Brain microvascular endothelial cell (primary cell): ENCODE results near the gene TRIM38.
"Not testable (repeated sequence)": the region's sequence is repeated elsewhere in the genome, so short reads cannot be mapped to it uniquely, and the experiment has no call there.

Experiments
- DNase-seq: peaks from one replicate; pipeline ENCODE4 v3.0.0-alpha.2; 2020
- H3K27ac ChIP-seq: fragments of 250-450 bp; sonication (Bioruptor Pico); 2 replicates; pipeline ENCODE4 v1.5.1; 2020; ENCODE audit warnings: mild to moderate bottlenecking, moderate library complexity
- H3K27me3 ChIP-seq: fragments of 250-450 bp; sonication (Bioruptor Pico); replicated peaks from 2 replicates; pipeline ENCODE4 v1.5.1; 2020; ENCODE audit warnings: mild to moderate bottlenecking
- H3K36me3 ChIP-seq: fragments of 250-450 bp; sonication (Bioruptor Pico); replicated peaks from 2 replicates; pipeline ENCODE4 v1.5.1; 2020; ENCODE audit warnings: mild to moderate bottlenecking
- H3K4me3 ChIP-seq: 2 replicates; pipeline ENCODE4 v1.5.1; 2011; ENCODE audit warnings: low read depth, mild to moderate bottlenecking, control low read depth, low read length, moderate library complexity
- in situ Hi-C: cut with HindIII; loops from 2 replicates; pipeline ENCODE4 v1.10.0; 2017; ENCODE audit warnings: low sequenced_read_pairs, low pct_ligation_motif_present
- TF ChIP-seq, protein P1 (sequence below): IDR thresholded peaks from 2 replicates; pipeline ENCODE4 v1.5.1; 2011; ENCODE audit warnings: low read depth, mild to moderate bottlenecking, moderate library complexity, low read length, control low read depth, inconsistent platforms; ENCODE audit errors: missing control alignments

TRIM38 gene

DNA sequence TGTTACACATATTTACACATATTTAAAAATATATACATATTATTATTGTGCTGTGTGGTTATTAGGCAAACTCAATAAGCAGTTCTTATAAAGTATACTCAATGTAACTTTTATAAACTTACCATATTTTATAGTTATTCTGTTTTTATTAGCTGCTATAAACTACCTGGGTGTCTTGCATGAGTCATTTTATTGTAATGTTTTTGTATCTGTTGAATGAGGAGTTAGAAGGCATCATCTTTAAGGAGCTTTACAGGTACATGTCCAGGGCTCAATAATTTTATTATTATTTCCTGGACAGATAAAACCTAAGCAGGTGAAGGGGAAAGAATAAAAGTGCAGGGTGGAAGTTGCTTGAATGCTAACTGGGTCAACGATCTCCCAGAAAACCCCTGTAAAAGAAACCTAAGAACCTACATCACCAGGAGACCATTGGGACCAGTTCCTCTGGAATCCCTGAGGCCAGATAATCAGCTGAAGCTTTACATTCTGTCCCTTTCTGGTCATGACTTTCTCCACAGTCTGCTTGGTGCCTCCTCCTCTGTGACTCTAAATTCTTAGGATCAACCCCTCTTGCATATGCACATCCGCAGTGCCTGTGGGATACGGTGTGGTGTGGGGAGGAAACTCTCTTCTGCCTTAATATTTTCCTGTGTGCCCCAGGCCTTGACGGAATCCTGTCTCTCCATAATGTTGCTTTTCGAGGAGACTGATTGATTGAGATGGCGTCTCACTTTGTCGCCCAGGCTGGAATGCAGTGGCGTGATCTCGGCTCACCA is 38.0 kb downstream of the TRIM38 start:
- H3K4me3 ChIP-seq = no peak overlapping the region
- DNase-seq = no peak
- in situ Hi-C loops = no loop called here
- no peak overlapping the region for H3K27ac ChIP-seq
- H3K36me3 ChIP-seq = no peaks in the 10 kb centered on the region
- TF ChIP-seq, protein P1, sequence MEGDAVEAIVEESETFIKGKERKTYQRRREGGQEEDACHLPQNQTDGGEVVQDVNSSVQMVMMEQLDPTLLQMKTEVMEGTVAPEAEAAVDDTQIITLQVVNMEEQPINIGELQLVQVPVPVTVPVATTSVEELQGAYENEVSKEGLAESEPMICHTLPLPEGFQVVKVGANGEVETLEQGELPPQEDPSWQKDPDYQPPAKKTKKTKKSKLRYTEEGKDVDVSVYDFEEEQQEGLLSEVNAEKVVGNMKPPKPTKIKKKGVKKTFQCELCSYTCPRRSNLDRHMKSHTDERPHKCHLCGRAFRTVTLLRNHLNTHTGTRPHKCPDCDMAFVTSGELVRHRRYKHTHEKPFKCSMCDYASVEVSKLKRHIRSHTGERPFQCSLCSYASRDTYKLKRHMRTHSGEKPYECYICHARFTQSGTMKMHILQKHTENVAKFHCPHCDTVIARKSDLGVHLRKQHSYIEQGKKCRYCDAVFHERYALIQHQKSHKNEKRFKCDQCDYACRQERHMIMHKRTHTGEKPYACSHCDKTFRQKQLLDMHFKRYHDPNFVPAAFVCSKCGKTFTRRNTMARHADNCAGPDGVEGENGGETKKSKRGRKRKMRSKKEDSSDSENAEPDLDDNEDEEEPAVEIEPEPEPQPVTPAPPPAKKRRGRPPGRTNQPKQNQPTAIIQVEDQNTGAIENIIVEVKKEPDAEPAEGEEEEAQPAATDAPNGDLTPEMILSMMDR = no peak
- no peaks in the 10 kb centered on the region for H3K27me3 ChIP-seq

DNA sequence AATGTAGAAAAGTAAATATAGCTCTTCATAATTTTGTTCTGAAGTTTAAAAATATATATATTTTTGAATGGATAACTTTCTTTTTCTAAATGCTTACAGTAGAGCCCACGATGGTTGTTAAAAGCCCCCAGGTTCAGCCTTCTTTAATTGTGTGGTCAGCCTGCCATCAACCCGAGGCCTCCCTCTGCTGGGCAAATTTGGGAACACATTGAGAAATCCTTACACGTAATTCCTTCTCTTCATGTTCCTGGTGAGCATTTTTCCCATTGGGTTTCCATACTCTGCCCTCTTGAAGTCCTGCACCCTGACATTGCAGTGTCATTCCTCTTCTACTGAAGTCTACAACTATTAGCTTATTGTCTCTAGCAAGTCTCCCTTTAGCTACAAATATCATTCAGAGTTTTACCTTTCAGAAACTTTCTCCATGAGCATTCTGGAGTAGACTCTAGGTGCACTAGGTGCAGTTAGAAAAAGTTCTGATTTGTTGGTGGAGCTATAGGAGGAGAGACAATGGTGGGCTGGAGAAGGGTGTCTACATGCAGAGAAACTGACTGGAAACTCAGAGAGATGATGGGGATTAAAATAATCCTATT is 40.6 kb downstream of the TRIM38 start:
- peak; percentile 54 for DNase-seq
- Histone ChIP-seq H3K27me3 (no peaks in the 10 kb centered on the region), H3K4me3 (no peak overlapping the region), H3K36me3 (no peaks in the 10 kb centered on the region), H3K27ac (no peak overlapping the region)
- in situ Hi-C loops = no loop called here
- TF ChIP-seq, protein P1 = peak; percentile 85

DNA sequence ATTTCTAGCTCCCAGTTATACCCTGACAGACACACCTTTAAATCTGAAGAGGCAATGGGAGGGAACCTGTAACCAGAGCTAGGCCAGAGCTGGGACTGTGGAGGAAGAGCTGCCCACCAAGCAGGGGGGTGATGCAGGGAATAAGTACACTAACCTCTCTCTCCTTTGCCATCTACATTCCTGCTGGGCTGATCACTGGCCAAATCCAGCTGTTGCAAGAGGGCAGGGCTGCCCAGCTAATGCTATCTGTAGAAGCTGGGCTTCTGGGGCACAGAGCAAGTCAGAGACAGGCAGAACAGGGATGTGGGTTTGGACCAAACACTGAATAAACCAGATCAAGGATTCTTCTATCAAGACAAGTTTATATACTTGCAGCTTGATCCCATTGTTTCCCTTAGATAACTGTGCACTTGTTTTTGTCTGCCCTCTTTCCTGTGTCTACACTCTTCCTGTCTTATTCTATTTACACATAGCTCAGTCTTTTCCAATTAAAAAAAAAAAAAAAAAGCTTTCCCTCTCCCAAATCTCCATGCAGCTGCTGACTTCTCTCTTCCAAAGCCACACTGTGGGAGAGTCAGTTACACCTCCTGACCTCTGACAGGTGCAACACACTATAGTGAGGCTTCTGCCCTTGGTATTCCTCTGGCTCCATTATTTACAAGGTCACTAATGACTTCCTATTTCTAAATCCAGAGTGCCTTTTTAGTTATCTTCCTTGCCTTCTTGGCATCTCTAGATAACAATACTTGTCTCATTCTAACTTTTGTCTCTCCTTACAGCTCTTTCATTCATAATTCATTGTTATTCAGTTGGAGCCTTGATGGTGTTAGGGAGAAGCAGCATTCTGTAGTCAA is 43.7 kb downstream of the TRIM38 start:
- TF ChIP-seq, protein P1 = no peak
- H3K4me3 ChIP-seq = no peak overlapping the region
- no peaks in the 10 kb centered on the region for H3K36me3 ChIP-seq
- DNase-seq = no peak
- H3K27me3 ChIP-seq = no peaks in the 10 kb centered on the region
- no peak overlapping the region for H3K27ac ChIP-seq
- in situ Hi-C loops = no loop called here

DNA sequence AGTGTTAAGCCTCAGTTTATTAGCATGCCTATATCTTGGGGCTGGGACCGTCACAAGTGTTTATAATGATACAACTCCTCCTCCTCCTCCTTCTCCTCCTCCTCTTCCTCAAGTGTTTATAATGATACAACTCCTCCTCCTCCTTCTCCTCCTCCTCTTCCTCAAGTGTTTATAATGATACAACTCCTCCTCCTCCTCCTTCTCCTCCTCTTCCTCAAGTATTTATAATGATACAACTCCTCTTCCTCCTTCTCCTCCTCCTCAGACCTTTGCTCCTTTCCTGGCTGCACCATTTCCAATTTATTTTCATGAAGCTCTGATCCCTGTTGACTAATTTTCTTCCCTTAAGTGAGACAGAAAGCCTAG is 44.3 kb downstream of the TRIM38 start:
- H3K27me3 ChIP-seq, DNase-seq, in situ Hi-C loops: not testable (repeated sequence)

DNA sequence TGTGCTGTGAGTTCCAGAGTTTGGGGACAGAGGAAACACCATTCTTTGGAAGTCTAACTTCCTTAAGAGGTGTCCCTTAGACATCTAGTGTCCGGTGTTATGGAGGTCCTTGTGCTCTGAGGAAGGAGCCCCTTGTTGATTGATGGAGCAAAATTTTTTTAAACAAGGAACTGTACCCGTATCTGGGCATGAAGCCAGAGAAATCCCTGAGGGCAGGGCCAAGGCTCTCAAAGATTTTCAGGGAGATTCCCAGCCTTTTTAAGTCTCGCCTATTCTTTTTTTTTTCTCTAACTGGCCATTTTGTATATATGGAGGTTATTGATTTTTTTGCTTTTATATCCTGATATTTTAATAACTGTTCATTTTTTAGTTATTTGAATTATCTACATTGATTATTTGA is 45.9 kb downstream of the TRIM38 start:
- Histone ChIP-seq H3K27me3 (no peaks in the 10 kb centered on the region), H3K36me3 (no peaks in the 10 kb centered on the region), H3K4me3 (no peak overlapping the region), H3K27ac (no peak overlapping the region)
- in situ Hi-C loops = no loop called here
- no peak for DNase-seq
- TF ChIP-seq, protein P1 = no peak

More for the DNA sequence above, 44.3 kb downstream of the TRIM38 start:
- H3K27ac ChIP-seq, H3K4me3 ChIP-seq, H3K36me3 ChIP-seq: not testable (repeated sequence)

DNA sequence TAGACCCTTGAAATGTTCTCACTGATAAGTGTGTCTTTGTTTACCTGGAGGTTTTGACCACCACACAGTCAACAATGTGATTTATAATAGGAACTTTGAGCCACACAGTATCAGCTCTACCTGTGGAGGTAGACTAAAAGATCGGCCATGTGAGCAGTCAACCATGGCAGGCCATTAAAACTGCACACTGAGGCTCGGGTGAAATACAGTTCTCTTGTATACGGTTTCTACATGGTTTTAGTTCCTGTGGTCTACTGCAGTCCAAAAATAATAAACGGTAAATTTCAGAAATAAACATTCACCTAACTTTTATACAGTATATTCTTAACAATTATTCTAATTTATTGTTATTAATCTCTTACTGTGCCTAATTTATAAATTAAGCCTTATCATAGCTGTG is 47.2 kb downstream of the TRIM38 start:
- no peak for DNase-seq
- TF ChIP-seq, protein P1 = no peak
- in situ Hi-C loops = no loop called here
- Histone ChIP-seq H3K27ac (no peak overlapping the region), H3K36me3 (no peaks in the 10 kb centered on the region), H3K27me3 (no peaks in the 10 kb centered on the region), H3K4me3 (no peak overlapping the region)
